HepG2 (cell line): ENCODE measurements around the gene GUCY2D. TPM values are rescaled to one million over a fixed set of nuclear protein-coding genes. Genes with fewer than 3 reads are reported as not detected.
A peak's percentile ranks its signal among the peaks of the same experiment; 100 is the strongest.

Experiments used
- ARID5B ChIP-seq: IDR thresholded peaks from 2 replicates; pipeline ENCODE4 v1.4.0; 2020; ENCODE audit warnings: mild to moderate bottlenecking, missing genetic modification reagents
- CREBL2 ChIP-seq: sonication (generic); formaldehyde crosslinking; IDR thresholded peaks from 2 replicates; pipeline ENCODE4 v1.8.1; 2023; ENCODE audit warnings: missing genetic modification reagents, mild to moderate bottlenecking, borderline replicate concordance
- FOSL2 ChIP-seq: sonication (generic); formaldehyde crosslinking; IDR thresholded peaks from 2 replicates; pipeline ENCODE4 v1.4.0; 2020; ENCODE audit warnings: missing genetic modification reagents
- GABPA ChIP-seq, 2 experiments: IDR thresholded peaks; 2 replicates each; pipeline ENCODE4 v1.6.1; 2011 to 2016; ENCODE audit warnings: low read depth in 2 of 2, low read length in 1 of 2, missing biosample characterization in 1 of 2, missing genetic modification characterization in 1 of 2
- GABPB1 ChIP-seq: IDR thresholded peaks from 2 replicates; pipeline ENCODE4 v1.6.1; 2016; ENCODE audit warnings: mild to moderate bottlenecking, missing genetic modification reagents, moderate library complexity, missing compliant biosample characterization
- HIVEP1 ChIP-seq: sonication (generic); formaldehyde crosslinking; IDR thresholded peaks from 2 replicates; pipeline ENCODE4 v1.4.0; 2020; ENCODE audit warnings: mild to moderate bottlenecking, missing genetic modification reagents
- MAFK ChIP-seq, 2 experiments: IDR thresholded peaks in 1 of 2; conservative IDR thresholded peaks in 1 of 2; 2 replicates each; pipeline ENCODE4 v1.6.1; 2011; ENCODE audit warnings: improper control_type of control experiment in 2 of 2, low read length in 2 of 2
- NFE2 ChIP-seq: sonication (generic); formaldehyde crosslinking; IDR thresholded peaks from 2 replicates; pipeline ENCODE4 v1.4.0; 2020; ENCODE audit warnings: missing genetic modification reagents
- NR0B2 ChIP-seq: sonication (generic); formaldehyde crosslinking; IDR thresholded peaks from 2 replicates; pipeline ENCODE4 v1.4.0; 2020; ENCODE audit warnings: mild to moderate bottlenecking, missing genetic modification reagents
- NR2F1 ChIP-seq, 2 experiments: fragments of 450-650 bp in 1 of 2; formaldehyde crosslinking in 1 of 2; IDR thresholded peaks; 2 replicates each; pipeline versions ENCODE4 v1.5.0 to v1.6.1; 2016 to 2020; ENCODE audit warnings: mild to moderate bottlenecking in 1 of 2, missing compliant biosample characterization in 1 of 2, missing genetic modification reagents in 1 of 2, moderate library complexity in 1 of 2
- TFAP4 ChIP-seq: sonication (generic); IDR thresholded peaks from 2 replicates; pipeline ENCODE4 v1.6.1; 2016; ENCODE audit warnings: low read depth, borderline replicate concordance
- TRIM22 ChIP-seq: fragments of 450-650 bp; IDR thresholded peaks from 2 replicates; pipeline ENCODE4 v1.6.1; 2017
- ZBTB49 ChIP-seq: sonication (generic); formaldehyde crosslinking; IDR thresholded peaks from 2 replicates; pipeline ENCODE4 v1.4.0; 2020; ENCODE audit warnings: missing genetic modification reagents, borderline replicate concordance
- ZFY ChIP-seq: sonication (generic); formaldehyde crosslinking; IDR thresholded peaks from 2 replicates; pipeline ENCODE4 v1.4.0; 2020; ENCODE audit warnings: missing genetic modification reagents
- ZNF333 ChIP-seq: sonication (generic); formaldehyde crosslinking; IDR thresholded peaks from 2 replicates; pipeline ENCODE4 v1.4.0; 2020; ENCODE audit warnings: mild to moderate bottlenecking, missing genetic modification reagents, borderline replicate concordance
- ZNF546 ChIP-seq: sonication (generic); formaldehyde crosslinking; conservative IDR thresholded peaks from 2 replicates; pipeline ENCODE4 v1.8.1; 2023; ENCODE audit warnings: mild to moderate bottlenecking, missing genetic modification reagents
- ZNF607 ChIP-seq: sonication (generic); formaldehyde crosslinking; IDR thresholded peaks from 2 replicates; pipeline ENCODE4 v1.5.1; 2020; ENCODE audit warnings: missing genetic modification reagents, mild to moderate bottlenecking, borderline replicate concordance
- ZNF720 ChIP-seq: sonication (generic); formaldehyde crosslinking; IDR thresholded peaks from 2 replicates; pipeline ENCODE4 v1.4.0; 2020; ENCODE audit warnings: missing genetic modification reagents
- ZNF740 ChIP-seq: sonication (generic); formaldehyde crosslinking; IDR thresholded peaks from 2 replicates; pipeline ENCODE4 v1.4.0; 2020; ENCODE audit warnings: missing genetic modification reagents
- ZNF891 ChIP-seq: sonication (generic); formaldehyde crosslinking; IDR thresholded peaks from 2 replicates; pipeline ENCODE4 v1.5.0; 2020; ENCODE audit warnings: mild to moderate bottlenecking, missing genetic modification reagents
- polyA plus RNA-seq, 8 experiments: library from polyadenylated mRNA; depleted of rRNA in 3 of 8; stranded (reverse) in 7 of 8; unstranded in 1 of 8; fragments of >200 nt; fragmentation: Illumina TruSeq in 4 of 8; extraction: Trizol in 4 of 8; gene quantifications; 2 replicates each; pipeline versions ENCODE4 v1.2.1 to v1.2.3, GENCODE V29; 2011 to 2016; ENCODE audit warnings: low read depth in 4 of 8, missing spikeins in 1 of 8, mixed read lengths in 1 of 8; ENCODE audit not compliant: insufficient read depth in 1 of 8
- total RNA-seq, 5 experiments: library from RNA; depleted of rRNA; stranded (reverse); fragments of >200 nt; fragmentation: Illumina TruSeq; extraction: Trizol; gene quantifications; 2 replicates each; pipeline ENCODE4 v1.2.3, GENCODE V29; 2016; ENCODE audit warnings: low read depth in 1 of 5

The GUCY2D gene
- total and polyA plus RNA-seq, 2 of the 13 experiments (the other 11 are each of a cell fraction or from before 2014, with no cell fraction given): not detected

- no peak for TF ChIP-seq MAFK (conservative IDR thresholded peaks at IDR 0.05 in 1 of 2, IDR thresholded peaks at IDR 0.05 in 1 of 2; ENCODE audit: low read length in 2 of 2)
- TF ChIP-seq ZNF546: no peak
- no peak for TF ChIP-seq NR0B2 (CRISPR knock-in tag)
- TF ChIP-seq GABPB1 (CRISPR knock-in tag): no peak
- no peak for TF ChIP-seq ZNF891
- TF ChIP-seq ZNF720: no peak
- peak; percentile 63 for TF ChIP-seq FOSL2 (CRISPR knock-in tag)
- TF ChIP-seq NFE2: no peak
- TF ChIP-seq ZBTB49 (CRISPR knock-in tag): no peak
- no peak for TF ChIP-seq TFAP4
- TF ChIP-seq ZNF333 (CRISPR knock-in tag): no peak
- peak in 1 of 2 experiments; percentile 63; a peak in 2 of 4 replicates for TF ChIP-seq NR2F1 (CRISPR knock-in tag; IDR thresholded peaks at IDR 0.05)
- no peak for TF ChIP-seq ZNF740 (CRISPR knock-in tag)
- TF ChIP-seq HIVEP1: no peak
- TF ChIP-seq CREBL2 (CRISPR knock-in tag): no peak
- TF ChIP-seq GABPA (IDR thresholded peaks at IDR 0.05; ENCODE audit: low read depth, low read length): no peak
- TF ChIP-seq GABPA (CRISPR knock-in tag; IDR thresholded peaks at IDR 0.05; ENCODE audit: low read depth): no peak
- TF ChIP-seq ZFY (CRISPR knock-in tag): no peak
- no peak for TF ChIP-seq ZNF607 (CRISPR knock-in tag)
- no peak for TF ChIP-seq TRIM22
- TF ChIP-seq ARID5B: no peak
Measured at GRCh38 chr17:8031950-8032349, 29.5 kb downstream of the GUCY2D start (continued).
